Skeletal muscle tissue (tissue), 4 donors: ENCODE data around the gene RPH3AL. TPM values are rescaled to one million over a fixed set of nuclear protein-coding genes. Genes with fewer than 3 reads are reported as not detected.

Source experiments
- H3K27ac ChIP-seq: one replicate; pipeline ENCODE4 v1.7.0; 2013; ENCODE audit warnings: mild to moderate bottlenecking, low read depth, low read length, inconsistent platforms
- H3K27me3 ChIP-seq, 3 donors: one replicate each; pipeline ENCODE4 v1.7.0; 2013; ENCODE audit warnings: low read length in 3 of 3; ENCODE audit not compliant: control insufficient read depth in 3 of 3, insufficient read depth in 3 of 3
- H3K36me3 ChIP-seq, 3 donors: one replicate each; pipeline ENCODE4 v1.7.0; 2013; ENCODE audit warnings: low read length in 3 of 3; ENCODE audit not compliant: control insufficient read depth in 3 of 3, insufficient read depth in 3 of 3
- H3K4me1 ChIP-seq, 3 donors: one replicate each; pipeline ENCODE4 v1.7.0; 2013; ENCODE audit warnings: low read length in 3 of 3, mild to moderate bottlenecking in 3 of 3; ENCODE audit not compliant: control insufficient read depth in 3 of 3, insufficient read depth in 3 of 3
- H3K4me3 ChIP-seq, 3 donors: one replicate each; pipeline ENCODE4 v1.7.0; 2013; ENCODE audit warnings: low read length in 3 of 3
- H3K9ac ChIP-seq, 3 donors: one replicate each; pipeline ENCODE4 v1.7.0; 2013; ENCODE audit warnings: low read length in 3 of 3, mild to moderate bottlenecking in 3 of 3, moderate library complexity in 2 of 3, low read depth in 1 of 3
- H3K9me3 ChIP-seq, 3 donors: one replicate each; pipeline ENCODE4 v1.7.0; 2013; ENCODE audit warnings: low read length in 3 of 3; ENCODE audit not compliant: control insufficient read depth in 3 of 3
- total RNA-seq: library from RNA; depleted of rRNA; stranded (reverse); fragments of >200 nt; gene quantifications from one replicate; pipeline ENCODE4 v1.2.3, GENCODE V29; 2014
- donor health status: Osteomylitis.

The RPH3AL gene
- total RNA-seq, 1 donor from 2014 or later = 1.6 TPM

DNA sequence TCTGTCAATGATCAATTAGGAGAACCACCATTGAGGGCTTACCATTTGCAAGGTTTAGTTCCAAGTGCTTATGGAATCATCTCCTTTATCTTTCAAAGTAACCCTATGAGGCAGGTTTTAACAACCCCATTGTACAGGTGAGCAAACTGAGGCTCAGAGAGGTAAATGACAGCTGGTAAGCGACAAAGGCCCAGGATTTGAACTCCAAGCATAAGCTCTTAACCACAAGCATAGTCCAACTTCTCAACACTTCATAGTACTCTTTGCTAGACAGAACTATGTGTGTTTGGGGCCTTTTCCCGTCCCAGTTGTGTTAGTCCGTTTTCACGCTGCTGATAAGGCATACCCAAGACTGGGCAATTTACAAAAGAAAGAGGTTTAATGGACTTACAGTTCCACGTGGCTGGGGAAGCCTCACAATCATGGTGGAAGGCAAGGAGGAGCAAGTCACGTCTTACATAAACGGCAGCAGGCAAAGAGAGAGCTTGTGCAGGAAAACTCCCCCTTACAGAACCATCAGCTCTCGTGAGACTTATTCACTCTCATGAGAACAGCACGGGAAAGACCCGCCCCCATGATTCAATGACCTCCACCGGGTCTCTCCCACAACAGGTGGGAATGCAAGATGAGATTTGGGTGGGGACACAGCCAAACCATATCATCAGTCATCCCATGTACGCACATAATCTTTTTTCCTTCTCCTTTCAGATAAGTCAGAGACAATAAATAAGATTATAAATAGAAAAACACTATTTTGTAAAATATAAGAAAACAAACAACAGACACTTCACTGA, 6.4 kb downstream of the RPH3AL start:
- Histone ChIP-seq H3K36me3 (no peaks in the 10 kb centered on the region), H3K4me3 (no peak overlapping the region), H3K9me3 (no peaks in the 10 kb centered on the region), H3K27ac (no peak overlapping the region), H3K4me1 (peaks cover 21 to 24% (median 22%) of the 10 kb centered on the region in 3 donors), H3K9ac (no peak overlapping the region), H3K27me3 (no peaks in the 10 kb centered on the region)

DNA sequence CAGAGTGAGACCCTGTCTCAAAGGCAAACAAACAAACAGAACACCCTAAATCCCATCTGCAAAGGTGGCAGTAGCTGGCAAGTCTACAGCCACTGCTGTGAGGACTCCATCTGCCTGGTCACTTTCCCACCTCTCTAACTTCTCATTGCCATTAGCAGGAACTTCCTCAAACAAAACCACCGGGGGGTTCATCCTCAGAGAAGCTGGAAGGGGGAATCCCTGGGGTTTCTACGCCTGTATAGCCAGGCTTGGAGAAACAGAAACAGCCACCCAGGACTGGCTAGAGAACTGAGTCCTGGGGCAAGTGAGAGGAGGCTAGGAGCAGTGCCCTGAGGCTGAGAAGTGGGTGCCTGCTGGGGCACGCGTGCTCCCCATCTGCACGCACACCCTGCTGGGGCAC, 7.3 kb downstream of the RPH3AL start:
- Histone ChIP-seq H3K4me1 (peaks cover 13 to 19% (median 16%) of the 10 kb centered on the region in 3 donors), H3K4me3 (no peak overlapping the region), H3K27me3 (no peaks in the 10 kb centered on the region), H3K9me3 (no peaks in the 10 kb centered on the region), H3K27ac (no peak overlapping the region), H3K9ac (no peak overlapping the region), H3K36me3 (no peaks in the 10 kb centered on the region)

DNA sequence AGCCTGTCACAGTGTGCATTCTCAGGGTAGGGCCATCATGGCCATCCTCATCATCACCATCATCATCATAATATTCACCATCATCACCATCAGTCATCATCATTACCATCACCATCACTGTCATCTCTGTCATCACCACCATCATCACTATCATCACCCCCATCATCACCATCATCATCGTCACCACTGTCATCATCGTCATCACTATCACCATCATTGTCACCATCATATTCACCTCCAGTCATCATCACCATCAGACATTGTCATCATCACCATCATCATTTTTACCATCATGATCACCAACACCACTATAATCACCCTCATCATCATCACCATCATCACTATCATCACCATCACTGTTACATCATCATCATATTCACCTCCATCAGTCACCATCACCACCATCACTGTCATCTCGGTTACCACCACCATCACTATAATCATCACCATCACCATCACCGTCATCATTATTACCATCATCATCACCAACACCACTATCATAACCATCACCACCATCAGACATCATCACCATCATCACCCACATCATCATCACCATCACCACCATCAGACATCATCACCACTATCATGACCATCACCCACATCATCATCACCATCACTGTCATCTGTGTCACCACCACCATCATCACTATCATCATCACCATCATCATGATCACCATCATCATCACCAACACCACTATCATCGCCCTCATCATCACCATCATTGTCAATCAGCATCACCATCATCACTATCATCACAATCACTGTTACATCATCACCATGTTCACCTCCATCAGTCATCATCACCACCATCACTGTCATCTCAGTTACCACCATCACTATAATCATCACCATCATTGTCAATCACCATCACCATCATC, 8.5 kb downstream of the RPH3AL start:
- H3K9me3 ChIP-seq = no peaks in the 10 kb centered on the region
- H3K36me3 ChIP-seq = no peaks in the 10 kb centered on the region
- H3K4me3 ChIP-seq = no peak overlapping the region
- no peak overlapping the region for H3K9ac ChIP-seq
- peaks cover 5 to 10% (median 7%) of the 10 kb centered on the region in 3 donors for H3K4me1 ChIP-seq
- no peak overlapping the region for H3K27ac ChIP-seq
- H3K27me3 ChIP-seq = no peaks in the 10 kb centered on the region

GRCh38 chr17:343211-343610, 9.4 kb downstream of the RPH3AL start:
- Histone ChIP-seq H3K4me3 (no peak overlapping the region), H3K9me3 (no peaks in the 10 kb centered on the region), H3K36me3 (no peaks in the 10 kb centered on the region), H3K4me1 (peaks cover 0 to 4% (median 2%) of the 10 kb centered on the region in 3 donors), H3K27me3 (no peaks in the 10 kb centered on the region), H3K27ac (no peak overlapping the region), H3K9ac (no peak overlapping the region)

- no peak overlapping the region for H3K4me3 ChIP-seq
- peak overlapping the region in 1 of 3 donors; percentile 25 for H3K9ac ChIP-seq
- peaks cover 5 to 21% (median 6%) of the 10 kb centered on the region in 3 donors for H3K4me1 ChIP-seq
- no peaks in the 10 kb centered on the region for H3K36me3 ChIP-seq
- no peak overlapping the region for H3K27ac ChIP-seq
- no peaks in the 10 kb centered on the region for H3K9me3 ChIP-seq
- peaks cover 4 to 8% (median 5%) of the 10 kb centered on the region in 3 donors for H3K27me3 ChIP-seq
Observed at GRCh38 chr17:340074-340473, 12.5 kb downstream of the RPH3AL start.

DNA sequence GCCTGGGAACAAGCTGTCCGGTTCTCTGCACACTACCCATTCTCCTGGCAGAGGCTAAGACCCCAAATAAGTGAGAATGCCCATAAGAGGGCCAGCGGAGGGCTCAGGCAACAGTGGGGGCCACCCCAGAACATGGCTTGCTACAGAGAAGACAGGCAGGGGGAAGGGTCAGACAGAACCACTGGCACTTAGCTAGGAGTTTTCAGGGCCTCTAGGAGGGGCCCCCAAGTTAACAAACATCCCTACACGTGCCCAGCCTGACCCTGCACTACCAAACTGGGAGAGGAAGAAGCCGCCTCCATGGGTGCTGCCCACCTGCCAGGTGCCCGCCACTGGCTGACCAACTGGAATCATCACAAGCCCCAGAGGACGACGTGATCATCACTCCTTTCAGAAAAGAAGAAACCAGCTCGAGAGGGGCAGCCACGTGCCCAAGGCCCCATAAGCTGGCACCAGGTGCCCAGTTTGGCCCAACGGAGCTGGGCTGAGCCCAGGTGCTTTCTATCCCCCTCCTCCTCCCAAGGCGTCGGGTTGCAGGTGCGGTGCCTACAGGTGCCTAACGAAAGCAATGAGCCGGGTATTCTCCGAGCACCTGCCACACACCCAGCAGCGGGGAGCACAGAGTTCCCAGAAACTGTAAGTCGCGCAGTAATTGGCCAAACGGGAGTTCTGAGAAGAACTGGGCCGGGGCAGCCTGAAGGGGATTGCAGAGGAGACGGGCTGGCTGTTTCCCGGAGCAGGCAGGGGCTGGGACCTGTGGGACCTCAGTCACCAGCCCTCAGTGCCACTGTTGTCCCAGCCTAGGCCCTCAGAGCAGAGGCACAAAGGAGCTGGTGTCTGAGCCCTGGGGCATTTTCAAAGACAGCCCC, 13.2 kb downstream of the RPH3AL start:
- Histone ChIP-seq H3K27me3 (peaks cover 4 to 12% (median 8%) of the 10 kb centered on the region in 3 donors), H3K4me3 (no peak overlapping the region), H3K4me1 (peaks cover 9 to 27% (median 10%) of the 10 kb centered on the region in 3 donors), H3K27ac (no peak overlapping the region), H3K36me3 (no peaks in the 10 kb centered on the region), H3K9ac (peak overlapping the region in 1 of 3 donors; percentile 25), H3K9me3 (no peaks in the 10 kb centered on the region)

GRCh38 chr17:338442-339192, 14.0 kb downstream of the RPH3AL start:
- no peak overlapping the region for H3K9ac ChIP-seq
- no peaks in the 10 kb centered on the region for H3K9me3 ChIP-seq
- no peak overlapping the region for H3K4me3 ChIP-seq
- no peak overlapping the region for H3K27ac ChIP-seq
- no peaks in the 10 kb centered on the region for H3K36me3 ChIP-seq
- H3K27me3 ChIP-seq = peaks cover 4 to 12% (median 8%) of the 10 kb centered on the region in 3 donors
- peaks cover 14 to 33% (median 15%) of the 10 kb centered on the region in 3 donors for H3K4me1 ChIP-seq

DNA sequence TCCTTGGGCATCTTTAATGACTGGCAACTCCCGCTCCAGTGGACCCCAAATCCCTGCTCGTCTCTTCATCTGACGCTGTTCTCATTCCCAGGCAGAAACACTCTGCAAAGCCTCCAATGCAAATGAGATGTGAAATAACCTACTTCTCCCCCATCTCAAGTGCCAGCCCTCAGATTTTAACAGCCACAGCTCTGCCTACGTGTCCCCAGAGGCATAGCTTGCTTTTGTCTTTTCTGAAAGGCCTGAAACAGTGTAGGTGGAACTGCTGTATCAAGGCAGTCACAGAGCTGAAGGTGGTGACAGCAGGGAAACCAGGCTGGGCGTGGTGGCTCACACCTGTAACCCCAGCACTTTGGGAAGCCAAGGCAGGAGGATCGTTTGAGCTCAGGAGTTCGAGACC, 14.7 kb downstream of the RPH3AL start:
- H3K27ac ChIP-seq = no peak overlapping the region
- no peaks in the 10 kb centered on the region for H3K36me3 ChIP-seq
- no peak overlapping the region for H3K4me3 ChIP-seq
- peaks cover 4 to 12% (median 8%) of the 10 kb centered on the region in 3 donors for H3K27me3 ChIP-seq
- no peak overlapping the region for H3K9ac ChIP-seq
- H3K9me3 ChIP-seq = no peaks in the 10 kb centered on the region
- peaks cover 15 to 38% (median 21%) of the 10 kb centered on the region in 3 donors for H3K4me1 ChIP-seq

GRCh38 chr17:337453-337852, 15.2 kb downstream of the RPH3AL start:
- Histone ChIP-seq H3K9ac (no peak overlapping the region), H3K4me1 (peaks cover 20 to 42% (median 26%) of the 10 kb centered on the region in 3 donors), H3K27me3 (peaks cover 4 to 12% (median 8%) of the 10 kb centered on the region in 3 donors), H3K36me3 (no peaks in the 10 kb centered on the region), H3K27ac (no peak overlapping the region), H3K9me3 (no peaks in the 10 kb centered on the region), H3K4me3 (no peak overlapping the region)
